Activated CD4-positive, alpha-beta T cell treated with anti-CD3 and anti-CD28 coated beads, Interleukin-2, amount 10 ng/mL, durations not matched to agents 7 days and 5 days (primary cell): ENCODE results near the gene TMED10. TPM values are rescaled to one million over a fixed set of nuclear protein-coding genes. Genes with fewer than 3 reads are reported as not detected.
"Not testable (repeated sequence)": the region's sequence is repeated elsewhere in the genome, so short reads cannot be mapped to it uniquely, and the experiment has no call there.

Experiments
- CTCF ChIA-PET: fragments of 350-600 bp; sonication (Branson Sonifier 250); formaldehyde crosslinking; loops from one replicate; lab custom pipeline; 2021; ENCODE audit warnings: antibody characterized with exemption; lab: Charles Lee
- POLR2A ChIA-PET: fragments of 350-600 bp; sonication (Branson Sonifier 250); formaldehyde crosslinking; loops from one replicate; lab custom pipeline; 2021; ENCODE audit warnings: antibody characterized with exemption; lab: Charles Lee
- DNase-seq: peaks from one replicate; pipeline ENCODE4 v3.0.0-alpha.2; 2020
- H3K27ac Mint-ChIP-seq: one replicate; pipeline ENCODE4 v1.8.0; 2021; ENCODE audit warnings: mild to moderate bottlenecking, moderate library complexity, mixed read lengths
- H3K27me3 Mint-ChIP-seq: one replicate; pipeline ENCODE4 v1.8.0; 2021; ENCODE audit warnings: mixed read lengths
- H3K36me3 Mint-ChIP-seq: one replicate; pipeline ENCODE4 v1.8.0; 2021; ENCODE audit warnings: low read depth, mixed read lengths
- H3K4me1 Mint-ChIP-seq: one replicate; pipeline ENCODE4 v1.8.0; 2021; ENCODE audit warnings: mixed read lengths
- H3K4me3 Mint-ChIP-seq: one replicate; pipeline ENCODE4 v1.8.0; 2021; ENCODE audit warnings: mild to moderate bottlenecking, moderate library complexity, mixed read lengths
- H3K9me3 Mint-ChIP-seq: one replicate; pipeline ENCODE4 v1.8.0; 2021; ENCODE audit warnings: mixed read lengths
- total RNA-seq, 2 experiments: library from RNA; stranded (reverse); gene quantifications; one replicate each; pipeline ENCODE4 v1.2.3, GENCODE V29; 2021

TMED10 gene
- total RNA-seq, 2 experiments from 2014 or later = 175 to 213 TPM

GRCh38 chr14:75151851-75152250 lies 24.6 kb downstream of the TMED10 start:
- DNase-seq = no peak
- no peaks in the 10 kb centered on the region for H3K9me3 Mint-ChIP-seq
- CTCF ChIA-PET = no interaction called here
- H3K27ac Mint-ChIP-seq = no peak overlapping the region
- POLR2A ChIA-PET = no interaction called here
- no peaks in the 10 kb centered on the region for H3K27me3 Mint-ChIP-seq
- peaks cover 40% of the 10 kb centered on the region for H3K4me1 Mint-ChIP-seq
- no peak overlapping the region for H3K4me3 Mint-ChIP-seq
- H3K36me3 Mint-ChIP-seq = peaks cover 23% of the 10 kb centered on the region

- H3K4me3 Mint-ChIP-seq, H3K27ac Mint-ChIP-seq, DNase-seq, POLR2A ChIA-PET, H3K27me3 Mint-ChIP-seq, CTCF ChIA-PET, H3K9me3 Mint-ChIP-seq: not testable (repeated sequence)
- H3K4me1 Mint-ChIP-seq = peaks cover 38% of the 10 kb centered on the region
- H3K36me3 Mint-ChIP-seq = peaks cover 27% of the 10 kb centered on the region
Measured at GRCh38 chr14:75150637-75151036, 25.8 kb downstream of the TMED10 start.

- H3K4me3 Mint-ChIP-seq = no peak overlapping the region
Measured at GRCh38 chr14:75150150-75150549, 26.3 kb downstream of the TMED10 start.

GRCh38 chr14:75147423-75148071 lies 28.9 kb downstream of the TMED10 start:
- H3K4me1 Mint-ChIP-seq = peaks cover 51% of the 10 kb centered on the region
- H3K27me3 Mint-ChIP-seq = no peaks in the 10 kb centered on the region
- peaks cover 36% of the 10 kb centered on the region for H3K36me3 Mint-ChIP-seq
- DNase-seq = no peak
- ChIA-PET POLR2A (no interaction called here), CTCF (no interaction called here)
- H3K4me3 Mint-ChIP-seq = no peak overlapping the region
- H3K27ac Mint-ChIP-seq = no peak overlapping the region
- no peaks in the 10 kb centered on the region for H3K9me3 Mint-ChIP-seq

More at GRCh38 chr14:75150150-75150549, 26.3 kb downstream of the TMED10 start:
- POLR2A ChIA-PET = no interaction called here
- CTCF ChIA-PET = no interaction called here
- H3K4me1 Mint-ChIP-seq = peaks cover 38% of the 10 kb centered on the region
- no peaks in the 10 kb centered on the region for H3K9me3 Mint-ChIP-seq
- no peaks in the 10 kb centered on the region for H3K27me3 Mint-ChIP-seq
- peaks cover 27% of the 10 kb centered on the region for H3K36me3 Mint-ChIP-seq
- no peak overlapping the region for H3K27ac Mint-ChIP-seq
- no peak for DNase-seq

- no peaks in the 10 kb centered on the region for H3K9me3 Mint-ChIP-seq
- H3K36me3 Mint-ChIP-seq = peaks cover 28% of the 10 kb centered on the region
- POLR2A ChIA-PET = interaction anchor here (0.6 kb wide), 1 partner anchor 20 kb away, joined by 3 read pairs; no protein-coding TSS in a partner anchor
- H3K4me3 Mint-ChIP-seq = no peak overlapping the region
- DNase-seq = peak; percentile 18
- peaks cover 63% of the 10 kb centered on the region for H3K4me1 Mint-ChIP-seq
- no peak overlapping the region for H3K27ac Mint-ChIP-seq
- CTCF ChIA-PET = interaction anchor here (0.8 to 2.3 kb wide), 3 partner anchors 19 to 159 kb away, joined by 3 to 8 read pairs (median 4); no protein-coding TSS in a partner anchor
- H3K27me3 Mint-ChIP-seq = no peaks in the 10 kb centered on the region
Measured at GRCh38 chr14:75144944-75145343, 31.5 kb downstream of the TMED10 start.

GRCh38 chr14:75143761-75144527 lies 32.5 kb downstream of the TMED10 start:
- ChIA-PET POLR2A (interaction anchor here (0.6 kb wide), 1 partner anchor 411 kb away, joined by 3 read pairs; no protein-coding TSS in a partner anchor), CTCF (interaction anchor here (0.8 to 2.3 kb wide), 3 partner anchors 14 to 160 kb away, joined by 3 to 8 read pairs (median 4); no protein-coding TSS in a partner anchor)
- no peak overlapping the region for H3K27ac Mint-ChIP-seq
- peaks cover 28% of the 10 kb centered on the region for H3K36me3 Mint-ChIP-seq
- H3K9me3 Mint-ChIP-seq = no peaks in the 10 kb centered on the region
- no peak for DNase-seq
- H3K27me3 Mint-ChIP-seq = no peaks in the 10 kb centered on the region
- peaks cover 73% of the 10 kb centered on the region for H3K4me1 Mint-ChIP-seq
- no peak overlapping the region for H3K4me3 Mint-ChIP-seq

GRCh38 chr14:75142494-75142893 lies 33.9 kb downstream of the TMED10 start:
- no peak for DNase-seq
- ChIA-PET POLR2A (no interaction called here), CTCF (interaction anchor here (1.5 to 1.7 kb wide), 2 partner anchors 12 to 152 kb away, joined by 4 read pairs; no protein-coding TSS in a partner anchor)
- no peaks in the 10 kb centered on the region for H3K9me3 Mint-ChIP-seq
- H3K4me3 Mint-ChIP-seq = no peak overlapping the region
- no peaks in the 10 kb centered on the region for H3K27me3 Mint-ChIP-seq
- H3K4me1 Mint-ChIP-seq = peaks cover 76% of the 10 kb centered on the region
- peaks cover 28% of the 10 kb centered on the region for H3K36me3 Mint-ChIP-seq
- H3K27ac Mint-ChIP-seq = no peak overlapping the region

GRCh38 chr14:75141967-75142366 lies 34.4 kb downstream of the TMED10 start:
- peak; percentile 41 for DNase-seq
- POLR2A ChIA-PET = interaction anchor here (1.3 kb wide), 1 partner anchor 15 kb away, joined by 3 read pairs; no protein-coding TSS in a partner anchor
- CTCF ChIA-PET = interaction anchor here (1.1 to 1.7 kb wide), 2 partner anchors 12 to 152 kb away, joined by 4 read pairs; no protein-coding TSS in a partner anchor
- Mint-ChIP-seq H3K27me3 (no peaks in the 10 kb centered on the region), H3K36me3 (peaks cover 28% of the 10 kb centered on the region), H3K27ac (no peak overlapping the region), H3K9me3 (no peaks in the 10 kb centered on the region), H3K4me1 (peaks cover 73% of the 10 kb centered on the region), H3K4me3 (no peak overlapping the region)

GRCh38 chr14:75141062-75141461 lies 35.4 kb downstream of the TMED10 start:
- Mint-ChIP-seq H3K36me3 (peaks cover 22% of the 10 kb centered on the region), H3K4me1 (peaks cover 68% of the 10 kb centered on the region), H3K4me3 (no peak overlapping the region), H3K27ac (peak overlapping the region; percentile 3), H3K9me3 (no peaks in the 10 kb centered on the region), H3K27me3 (no peaks in the 10 kb centered on the region)
- POLR2A ChIA-PET = interaction anchor here (0.6 to 1.3 kb wide), 2 partner anchors 16 to 64 kb away, joined by 3 to 4 read pairs; no protein-coding TSS in a partner anchor
- CTCF ChIA-PET = interaction anchor here (0.7 to 1.4 kb wide), 3 partner anchors 11 to 24 kb away, joined by 3 to 4 read pairs (median 3); no protein-coding TSS in a partner anchor
- no peak for DNase-seq

- H3K27me3 Mint-ChIP-seq = no peaks in the 10 kb centered on the region
- H3K4me1 Mint-ChIP-seq = peaks cover 67% of the 10 kb centered on the region
- no peak overlapping the region for H3K27ac Mint-ChIP-seq
- ChIA-PET CTCF (interaction anchor here (0.7 to 1.4 kb wide), 2 partner anchors 17 to 25 kb away, joined by 3 read pairs; no protein-coding TSS in a partner anchor), POLR2A (no interaction called here)
- H3K9me3 Mint-ChIP-seq = no peaks in the 10 kb centered on the region
- no peak for DNase-seq
- H3K36me3 Mint-ChIP-seq = peaks cover 22% of the 10 kb centered on the region
- H3K4me3 Mint-ChIP-seq = no peak overlapping the region
Measured at GRCh38 chr14:75140620-75141019, 35.8 kb downstream of the TMED10 start.

GRCh38 chr14:75139185-75139584 lies 37.2 kb downstream of the TMED10 start:
- H3K9me3 Mint-ChIP-seq = no peaks in the 10 kb centered on the region
- ChIA-PET CTCF (interaction anchor here (0.5 to 1.1 kb wide), 2 partner anchors 18 to 24 kb away, joined by 4 read pairs; no protein-coding TSS in a partner anchor), POLR2A (no interaction called here)
- H3K27me3 Mint-ChIP-seq = no peaks in the 10 kb centered on the region
- H3K27ac Mint-ChIP-seq = peak overlapping the region; percentile 38
- H3K4me3 Mint-ChIP-seq = no peak overlapping the region
- DNase-seq = no peak
- H3K4me1 Mint-ChIP-seq = peaks cover 55% of the 10 kb centered on the region
- peaks cover 27% of the 10 kb centered on the region for H3K36me3 Mint-ChIP-seq

GRCh38 chr14:75138492-75138891 lies 37.9 kb downstream of the TMED10 start:
- H3K4me3 Mint-ChIP-seq = peak overlapping the region; percentile 29
- no peak for DNase-seq
- H3K27ac Mint-ChIP-seq = peak overlapping the region; percentile 74
- H3K27me3 Mint-ChIP-seq = no peaks in the 10 kb centered on the region
- ChIA-PET POLR2A (interaction anchor here (0.8 kb wide), 1 partner anchor 145 kb away, joined by 5 read pairs; no protein-coding TSS in a partner anchor), CTCF (interaction anchor here (0.6 to 1.7 kb wide), 4 partner anchors 18 to 186 kb away, joined by 3 to 4 read pairs (median 4); no protein-coding TSS in a partner anchor)
- H3K4me1 Mint-ChIP-seq = peaks cover 50% of the 10 kb centered on the region
- no peaks in the 10 kb centered on the region for H3K9me3 Mint-ChIP-seq
- H3K36me3 Mint-ChIP-seq = peaks cover 28% of the 10 kb centered on the region
